GM19240 (cell line): Measurements from ENCODE around the gene NBL1.

ENCODE experiments used
- DNase-seq: peaks from one replicate; pipeline ENCODE4 v3.0.0; 2011; ENCODE audit warnings: low spot score; ENCODE audit not compliant: insufficient read length

Gene NBL1

GRCh38 chr1:19643602-19644394 lies at the start of gene NBL1:
Gene NBL1, plus strand, starts transcription at chr1:19644311. Its CDS starts 10,720 bp downstream, at chr1:19655031.
- no peak for DNase-seq

GRCh38 chr1:19596065-19596713 lies 47.9 kb upstream of the NBL1 start:
- no peak for DNase-seq

GRCh38 chr1:19596714-19597495 lies 47.2 kb upstream of the NBL1 start:
- peak; percentile 87 for DNase-seq

DNA sequence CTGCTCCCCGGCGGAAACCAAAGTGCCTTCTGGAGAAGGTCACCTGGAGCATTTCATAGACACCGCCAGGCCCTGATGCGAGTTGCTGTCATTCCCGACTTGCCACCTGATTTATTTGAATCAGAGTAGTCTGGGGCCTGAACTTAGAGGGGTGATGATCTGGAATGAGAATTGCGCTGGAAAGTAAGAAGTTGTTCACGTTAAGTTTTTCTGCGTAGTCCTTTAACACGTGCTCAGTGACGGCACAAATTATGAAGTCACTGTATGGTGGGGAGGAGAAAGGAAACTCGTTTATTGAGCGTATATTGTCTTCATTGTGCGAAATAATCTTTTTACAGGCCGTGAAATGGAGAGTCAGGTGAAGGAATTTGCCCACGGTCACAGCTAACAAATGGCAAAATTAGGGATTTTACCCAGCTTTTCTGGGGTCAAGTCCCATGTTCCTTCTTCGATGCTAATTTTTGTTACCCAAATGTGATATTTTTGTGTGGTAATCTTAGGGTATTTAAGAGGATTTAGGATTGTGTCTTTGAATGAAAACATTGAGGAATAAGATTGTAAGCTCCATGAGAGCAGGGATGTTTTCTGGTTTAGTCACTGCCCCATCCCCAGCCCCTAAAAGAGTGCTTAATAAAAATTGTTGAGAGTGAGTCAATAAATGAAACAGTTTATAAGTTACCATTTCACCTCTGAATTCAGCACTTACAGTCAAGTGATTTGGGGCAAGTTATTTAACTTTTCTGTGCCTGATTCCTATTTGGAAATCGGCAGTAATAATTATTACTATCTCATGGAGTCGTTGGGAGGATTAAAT lies 46.4 kb upstream of the NBL1 start:
- DNase-seq, result no peak

GRCh38 chr1:19599810-19600209 lies 44.3 kb upstream of the NBL1 start:
- no peak for DNase-seq

DNA sequence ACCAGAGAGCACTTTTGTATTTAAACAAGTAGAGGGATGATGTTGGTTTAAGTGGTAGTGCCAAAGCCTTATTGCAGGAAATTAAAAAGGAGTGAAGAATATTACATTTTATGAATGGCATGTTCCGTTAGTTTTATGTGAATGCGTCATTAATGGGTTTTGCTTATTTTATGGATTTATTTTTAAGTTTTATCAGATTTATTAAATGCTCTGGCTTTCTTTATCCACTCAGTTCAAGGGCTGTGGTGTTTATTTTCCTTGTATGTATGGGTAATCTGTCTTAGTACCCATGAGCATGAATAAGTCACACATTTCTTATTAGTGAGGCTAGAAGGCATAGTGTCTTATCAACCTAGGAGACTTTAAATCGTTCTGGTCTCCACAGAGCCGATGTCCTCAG lies 41.6 kb upstream of the NBL1 start:
- DNase-seq, result no peak

- no peak for DNase-seq
Observed at GRCh38 chr1:19605967-19606366, 38.1 kb upstream of the NBL1 start.

DNA sequence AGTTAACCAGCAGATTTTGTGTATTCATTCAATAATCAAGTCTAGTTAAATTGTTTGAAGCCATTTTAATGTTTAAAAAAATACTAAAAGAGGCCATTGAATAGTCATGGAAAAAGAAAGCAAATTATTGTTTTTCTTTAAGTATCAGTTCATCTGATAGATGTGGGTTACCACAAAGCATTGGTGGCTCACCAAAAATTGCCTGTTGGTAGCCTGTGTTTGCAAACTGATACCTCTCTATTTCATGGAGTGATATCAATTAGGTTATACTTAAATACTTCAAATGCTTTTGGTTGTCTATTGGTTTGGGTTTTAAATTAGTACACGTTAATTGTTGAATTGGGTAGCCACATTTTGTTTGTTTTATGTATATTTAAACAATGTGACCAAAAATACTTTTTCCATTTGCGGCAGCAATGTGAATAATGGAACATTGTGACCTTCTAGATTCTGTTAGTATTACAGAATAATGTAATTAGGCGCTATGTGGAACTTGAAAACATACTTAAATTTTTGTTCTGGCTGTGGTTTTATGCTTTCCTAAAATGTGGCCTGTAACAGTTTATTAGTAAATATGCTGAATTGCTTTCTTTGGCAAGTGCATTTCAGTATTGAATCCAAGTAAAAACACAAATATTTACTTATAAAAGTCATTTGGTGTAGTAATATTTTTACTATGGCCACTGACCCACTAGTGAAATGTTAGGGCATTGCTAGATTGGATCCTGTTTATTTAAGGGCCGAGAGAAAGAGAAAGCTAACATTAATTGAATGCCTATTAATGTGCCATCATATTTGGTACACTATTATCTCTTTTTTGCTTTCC lies 37.1 kb upstream of the NBL1 start:
- no peak for DNase-seq

DNA sequence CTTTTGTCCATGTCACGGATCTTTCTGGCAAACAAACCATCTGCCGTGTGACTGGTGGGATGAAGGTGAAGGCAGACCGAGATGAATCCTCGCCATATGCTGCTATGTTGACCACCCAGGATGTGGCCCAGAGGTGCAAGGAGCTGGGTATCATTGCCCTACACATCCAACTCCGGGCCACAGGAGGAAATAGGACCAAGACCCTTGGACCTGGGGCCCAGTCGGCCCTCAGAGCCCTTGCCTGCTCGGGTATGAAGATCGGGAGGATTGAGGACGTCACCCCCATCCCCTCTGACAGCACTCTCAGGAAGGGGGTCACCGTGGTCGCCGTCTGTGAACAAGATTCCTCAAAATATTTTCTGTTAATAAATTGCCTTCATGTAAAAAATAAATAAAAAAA lies 35.9 kb upstream of the NBL1 start:
- DNase-seq, result no peak

- DNase-seq, result no peak
Observed at GRCh38 chr1:19610282-19610981, 33.7 kb upstream of the NBL1 start.

GRCh38 chr1:19612530-19612929 lies 31.6 kb upstream of the NBL1 start:
- no peak for DNase-seq

DNA sequence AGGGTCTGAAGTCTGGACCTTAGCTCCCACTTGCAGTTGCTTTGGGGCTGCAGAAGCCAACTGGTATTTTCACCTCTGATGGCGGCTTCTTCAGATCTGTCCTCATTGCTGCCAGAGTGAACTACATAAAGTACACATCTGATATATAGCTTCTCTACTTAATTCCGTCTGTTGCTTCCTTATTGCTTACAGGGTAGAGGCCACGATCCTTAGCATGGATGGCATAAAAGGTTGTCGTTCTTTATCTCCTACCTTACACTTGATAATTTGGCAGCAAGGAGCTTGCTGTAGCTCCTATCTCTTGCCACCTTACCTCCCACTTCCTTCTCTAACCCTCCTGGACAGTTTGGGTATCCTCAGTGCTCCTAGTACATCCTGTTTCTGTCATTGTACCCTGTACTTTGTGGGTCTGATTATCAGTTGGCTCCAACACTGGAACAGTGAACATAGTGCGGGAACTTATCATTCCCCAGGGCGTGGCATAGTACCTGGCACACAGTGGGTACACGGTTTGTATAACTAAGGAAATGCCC lies 30.9 kb upstream of the NBL1 start:
- DNase-seq, result no peak

- no peak for DNase-seq
Observed at GRCh38 chr1:19615438-19615837, 28.7 kb upstream of the NBL1 start.

DNA sequence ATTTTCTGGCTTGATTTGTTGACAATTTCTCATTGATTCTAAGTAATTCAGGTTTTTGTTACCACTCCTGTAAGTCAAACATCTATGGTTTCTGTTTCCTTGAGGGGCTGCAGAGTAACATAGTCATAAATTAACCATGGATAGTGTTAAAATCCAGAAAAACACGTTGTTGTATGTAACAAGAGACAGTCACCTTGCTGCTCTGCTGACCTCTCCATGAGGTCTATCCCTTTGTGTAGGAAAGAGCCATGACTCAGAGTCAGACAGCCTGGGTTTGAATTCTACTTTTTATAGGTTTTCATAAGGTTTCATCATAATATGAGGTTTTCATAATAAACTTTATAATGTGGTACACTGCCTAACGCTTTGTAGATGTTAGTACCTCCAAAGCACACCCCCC lies 27.6 kb upstream of the NBL1 start:
- no peak for DNase-seq

- DNase-seq, result no peak
Observed at GRCh38 chr1:19617376-19617775, 26.7 kb upstream of the NBL1 start.

GRCh38 chr1:19618428-19618827 lies 25.7 kb upstream of the NBL1 start:
- no peak for DNase-seq

- DNase-seq, result no peak
Observed at GRCh38 chr1:19619697-19620384, 24.3 kb upstream of the NBL1 start.

GRCh38 chr1:19620786-19621185 lies 23.3 kb upstream of the NBL1 start:
- no peak for DNase-seq
